Stimulated activated CD4-positive, alpha-beta T cell treated with anti-CD3 and anti-CD28 coated beads, Interleukin-2, amount 100 ng/mL, for 24 hours (primary cell): ENCODE measurements around the gene GRIA4.
"Not testable (repeated sequence)": the region's sequence is repeated elsewhere in the genome, so short reads cannot be mapped to it uniquely, and the experiment has no call there.

Source experiments
- DNase-seq, 2 donors: peaks; one replicate each; pipeline ENCODE4 v3.0.0-alpha.2; 2020

Gene GRIA4

DNA sequence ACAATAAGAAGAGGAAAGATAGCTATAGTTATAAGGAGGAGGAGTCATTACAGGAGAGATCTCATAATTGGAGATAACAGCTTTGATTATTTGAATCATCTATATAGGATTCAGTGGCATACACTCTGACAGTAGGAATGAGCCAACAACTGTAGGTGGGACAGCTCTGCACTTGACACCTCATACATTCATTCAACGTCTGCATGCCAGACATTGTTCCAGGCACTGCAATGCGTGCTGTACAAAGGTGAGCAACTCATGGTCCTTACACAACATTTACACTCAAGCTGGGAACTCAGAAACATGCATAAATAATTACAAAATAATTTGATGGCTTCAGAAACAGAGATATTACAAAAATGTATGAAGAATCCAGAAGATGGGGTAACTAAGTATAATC, 257.9 kb downstream of the GRIA4 start:
- no peak for DNase-seq

DNA sequence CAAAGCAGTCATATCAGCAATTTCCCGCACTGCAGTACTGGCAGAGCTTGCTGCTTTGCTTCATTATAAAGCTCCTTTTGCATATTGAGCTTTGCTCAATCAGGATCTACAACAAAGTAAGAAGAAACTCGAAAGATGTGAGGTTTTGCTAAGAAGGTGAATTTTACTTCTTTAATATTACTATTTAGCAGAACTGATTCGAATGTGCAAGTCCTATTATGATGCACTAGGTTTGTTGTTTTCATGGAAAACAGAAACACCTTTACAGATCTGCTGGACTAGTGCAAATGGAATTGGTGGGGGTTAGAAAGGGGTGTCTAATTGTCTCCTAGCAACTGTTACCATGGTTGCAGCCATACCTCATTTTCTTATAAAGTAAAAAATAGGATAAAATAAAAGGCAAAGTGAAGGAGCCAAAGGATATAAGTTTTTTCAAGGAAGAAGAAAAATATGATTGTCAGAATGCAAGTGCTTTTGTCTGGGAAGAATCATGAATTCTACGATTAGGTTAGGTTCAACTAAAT, 259.0 kb downstream of the GRIA4 start:
- no peak for DNase-seq

DNA sequence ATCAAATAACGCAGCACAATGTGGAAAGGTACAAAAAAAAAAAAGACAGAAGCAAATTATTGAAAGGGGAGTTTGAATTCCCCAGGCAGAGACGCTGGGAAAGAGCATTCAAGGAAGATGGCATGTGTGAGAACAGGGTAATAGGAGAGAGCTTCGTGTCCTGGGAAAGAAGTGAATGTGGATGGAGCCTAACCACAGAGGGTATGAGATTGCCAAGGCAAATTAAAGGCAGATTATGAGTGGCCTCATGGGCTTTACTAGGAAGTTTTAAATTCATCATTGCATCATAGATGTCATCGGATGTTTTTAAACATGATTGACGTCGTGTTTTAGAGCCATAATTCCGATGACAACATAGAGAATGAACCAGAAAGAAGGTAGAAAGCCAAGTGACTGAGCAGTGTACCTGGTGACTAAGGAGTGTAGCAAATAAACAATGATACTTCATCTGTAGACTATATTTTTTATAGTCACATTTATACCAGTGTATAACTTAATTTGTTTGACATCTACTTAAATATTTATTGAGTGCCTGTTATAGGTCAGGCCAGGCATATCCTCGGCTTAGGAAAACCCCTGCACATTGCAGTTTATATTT, 260.7 kb downstream of the GRIA4 start:
- DNase-seq, result no peak

DNA sequence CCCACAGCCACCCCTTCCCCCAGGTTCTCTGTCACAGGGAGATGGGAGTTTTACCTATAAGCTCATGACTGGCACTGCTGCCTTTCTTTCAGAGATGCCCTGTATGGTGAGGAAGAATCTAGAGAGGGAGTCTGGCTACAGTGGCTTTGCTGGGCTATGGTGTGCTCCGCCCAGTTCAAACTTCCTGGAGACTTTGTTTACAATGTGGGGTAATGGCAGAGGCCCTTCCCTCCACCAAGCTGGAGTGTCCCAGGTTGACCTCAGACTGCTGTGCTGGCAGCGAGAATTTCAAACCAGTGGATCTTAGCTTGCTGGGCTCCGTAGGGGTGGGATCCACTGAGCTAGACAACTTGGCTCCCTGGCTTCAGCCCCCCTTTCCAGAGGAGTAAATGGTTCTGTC, 268.6 kb downstream of the GRIA4 start:
- no peak for DNase-seq

DNA sequence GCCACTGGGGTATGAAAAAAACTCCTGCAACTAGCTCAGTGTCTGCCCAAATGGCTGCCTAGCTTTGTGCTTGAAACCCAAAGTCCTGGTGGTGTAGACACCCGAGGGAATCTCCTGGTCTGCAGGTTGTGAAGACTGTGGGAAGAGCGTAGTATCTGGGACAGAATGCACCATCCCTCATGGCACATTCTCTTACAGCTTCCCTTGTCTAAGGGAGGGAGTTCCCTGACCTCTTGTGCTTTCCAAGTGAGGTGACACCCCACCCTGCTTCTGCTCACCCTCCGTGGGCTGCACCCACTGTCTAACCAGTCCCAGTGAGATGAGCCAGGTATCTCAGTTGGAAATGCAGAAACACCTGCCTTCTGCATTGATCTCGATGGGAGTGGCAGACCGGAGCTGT, 269.1 kb downstream of the GRIA4 start:
- DNase-seq, result not testable (repeated sequence)

DNA sequence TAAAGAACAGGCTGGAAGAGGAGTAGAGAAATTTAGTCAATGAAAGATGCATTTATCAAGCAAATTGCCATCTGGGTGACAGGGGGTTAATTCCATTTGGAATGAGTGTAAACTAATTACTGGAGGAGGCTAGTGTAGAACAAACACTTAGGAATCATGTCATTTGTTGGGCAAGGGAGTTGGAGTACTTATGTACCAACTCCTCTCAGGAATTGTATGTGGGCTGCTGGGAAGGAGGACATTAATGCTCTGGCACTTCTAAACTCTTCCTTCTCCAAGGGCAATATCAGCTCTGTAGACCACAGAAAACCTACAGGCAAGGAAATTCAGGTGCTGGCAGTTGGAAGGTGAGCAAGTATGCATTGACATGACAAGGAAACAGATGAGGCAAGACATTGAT, 271.2 kb downstream of the GRIA4 start:
- no peak for DNase-seq

DNA sequence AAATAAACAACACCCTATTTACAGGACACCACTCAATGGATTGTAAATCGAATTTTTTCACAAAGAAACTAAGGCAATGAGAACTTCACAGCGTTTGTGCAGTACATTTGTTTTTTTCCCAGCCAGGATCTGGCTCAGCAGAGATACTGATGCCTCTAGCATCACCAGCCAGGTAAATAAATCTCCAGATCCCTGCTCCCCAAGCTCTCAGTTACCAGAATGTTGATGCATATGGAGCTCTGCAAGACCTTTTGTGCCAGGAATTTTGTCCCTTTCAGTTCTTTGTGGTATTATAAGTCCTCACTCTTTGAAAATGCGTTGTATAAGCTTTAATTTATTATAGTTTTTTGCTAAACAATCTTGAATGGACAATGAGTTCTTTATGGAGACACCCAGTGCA, 274.6 kb downstream of the GRIA4 start:
- DNase-seq, result no peak

DNA sequence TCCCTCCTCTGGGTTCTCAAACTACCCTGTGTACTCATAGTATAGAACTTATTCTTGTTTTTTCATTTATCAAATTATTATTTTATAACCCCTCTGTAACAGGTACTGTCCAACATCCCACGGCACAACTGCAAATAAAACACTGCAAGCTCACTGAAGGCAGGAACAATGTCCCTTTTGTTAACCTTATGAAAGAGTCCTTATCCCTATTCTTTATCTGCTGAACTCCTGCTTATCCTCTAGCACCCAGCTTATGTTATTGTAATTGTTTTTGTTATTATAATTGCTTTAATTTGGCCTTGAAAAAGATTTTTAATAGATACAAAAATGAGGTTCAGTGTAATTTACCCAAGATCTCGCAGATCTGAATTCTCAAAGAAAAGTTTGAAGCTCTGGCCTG, 281.8 kb downstream of the GRIA4 start:
- DNase-seq, result no peak

DNA sequence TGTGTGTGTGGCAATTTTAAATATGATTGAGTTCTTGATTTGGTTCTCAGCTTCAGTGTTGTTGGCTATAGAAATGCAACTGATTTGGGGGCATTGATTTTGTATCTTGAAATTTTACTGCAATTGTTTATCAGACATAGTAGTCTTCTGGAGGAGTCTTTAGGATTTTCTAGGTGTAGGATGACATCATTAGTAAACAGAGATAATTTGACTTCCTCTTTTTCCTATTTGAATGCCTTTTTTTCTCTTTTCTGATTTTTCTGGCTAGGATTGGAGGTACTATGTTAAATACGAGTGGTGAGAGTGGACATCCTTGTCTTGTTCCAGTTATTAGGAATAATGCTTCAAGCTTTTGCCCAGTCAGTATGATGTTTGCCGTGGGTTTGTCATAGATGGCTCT, 287.3 kb downstream of the GRIA4 start:
- no peak for DNase-seq

DNA sequence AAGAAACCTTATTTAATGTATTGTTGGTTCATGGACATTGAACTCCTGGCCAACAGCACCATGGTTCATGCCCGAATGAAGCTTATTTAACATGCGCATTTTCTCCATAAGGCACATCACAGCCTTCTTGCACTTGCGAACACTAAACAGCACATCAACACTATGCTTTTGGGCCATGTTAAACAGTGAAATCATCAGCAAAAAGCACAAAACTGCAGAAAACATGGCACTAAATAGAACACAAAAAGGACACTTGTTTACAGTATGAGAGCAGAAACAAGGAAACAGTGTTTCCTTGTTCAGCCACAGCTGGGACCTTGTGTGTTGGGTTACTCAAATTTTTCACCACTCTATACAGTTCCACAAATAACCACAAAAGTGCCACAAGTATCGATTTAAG, 289.9 kb downstream of the GRIA4 start:
- no peak for DNase-seq

DNA sequence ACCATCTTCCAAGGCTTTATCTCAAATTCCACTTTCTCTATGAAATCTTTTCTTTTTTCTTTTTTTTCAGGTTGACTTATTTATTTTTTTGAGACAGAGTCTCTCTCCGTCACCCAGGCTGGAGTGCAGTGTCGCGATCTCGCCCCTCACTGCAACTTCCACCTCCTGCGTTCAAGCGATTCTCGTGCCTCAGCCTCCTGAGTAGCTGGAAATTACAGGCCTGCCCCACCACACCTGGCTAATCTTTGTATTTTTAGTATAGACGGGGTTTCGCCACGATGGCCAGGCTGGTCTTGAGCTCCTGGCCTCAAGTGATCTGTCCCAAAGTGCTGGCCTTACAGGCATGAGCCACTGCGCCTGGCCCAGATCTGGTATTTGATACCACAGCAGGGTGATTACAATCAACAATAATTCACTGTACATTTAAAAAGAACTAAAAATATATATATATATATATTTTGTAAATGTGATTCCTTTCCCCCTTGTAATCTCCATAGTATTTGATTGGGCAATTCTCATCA, 290.7 kb downstream of the GRIA4 start:
- DNase-seq, result no peak

DNA sequence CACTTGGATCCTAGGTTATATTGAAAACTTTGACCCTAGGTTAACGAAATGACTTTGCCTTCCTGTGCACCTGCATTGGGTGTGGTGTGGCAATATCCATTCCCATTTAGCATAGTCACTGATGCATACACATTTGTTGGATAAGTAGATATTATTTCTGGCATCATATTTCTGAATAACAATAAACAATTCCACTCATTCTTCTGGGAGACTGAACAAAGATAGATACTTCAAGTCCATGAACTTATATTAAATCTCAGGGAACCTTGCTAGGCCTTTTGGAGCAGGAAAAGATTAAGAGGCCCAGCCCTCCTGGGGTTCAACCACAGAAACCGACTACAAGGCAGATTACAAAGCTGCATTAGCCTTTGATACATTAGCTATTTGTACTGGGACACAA, 293.2 kb downstream of the GRIA4 start:
- DNase-seq, result no peak

DNA sequence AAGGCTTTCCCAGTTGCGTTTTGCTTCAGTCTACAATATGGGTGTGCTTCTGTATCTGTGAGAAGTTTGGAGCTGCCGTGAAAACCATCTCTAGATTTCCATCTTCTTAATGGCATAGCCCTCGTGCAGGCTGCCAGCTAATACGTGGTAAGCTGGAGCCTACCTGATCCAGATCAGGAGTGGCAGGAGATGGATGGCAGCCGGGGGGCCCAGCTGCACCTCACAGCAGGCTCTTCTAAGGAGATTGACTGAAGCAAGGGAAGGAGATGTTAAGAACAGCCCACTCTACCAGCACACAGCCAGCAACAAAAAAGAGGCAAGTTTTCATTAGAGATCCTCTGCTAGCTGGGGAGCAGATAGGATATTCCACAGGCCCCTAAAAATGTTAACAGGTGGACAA, 296.6 kb downstream of the GRIA4 start:
- no peak for DNase-seq

DNA sequence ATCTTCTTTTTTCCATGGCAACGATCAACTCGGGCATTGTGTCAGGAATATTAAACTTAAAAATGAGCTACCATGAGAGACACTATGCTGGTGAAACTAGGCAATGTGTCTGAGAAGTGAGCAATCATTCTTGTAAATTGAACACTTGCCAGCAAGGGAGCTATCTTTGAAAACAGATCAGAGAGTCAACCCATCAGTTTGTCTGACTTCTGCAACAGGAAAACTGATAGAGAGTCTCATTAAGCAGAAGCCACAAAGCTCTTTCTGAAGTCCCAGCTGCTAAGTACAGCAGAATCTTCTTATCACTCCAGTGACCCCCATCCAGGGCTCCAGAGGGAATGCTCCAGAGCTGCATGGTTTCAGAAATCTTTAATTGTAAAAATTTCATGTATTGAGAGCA, 297.4 kb downstream of the GRIA4 start:
- no peak for DNase-seq

DNA sequence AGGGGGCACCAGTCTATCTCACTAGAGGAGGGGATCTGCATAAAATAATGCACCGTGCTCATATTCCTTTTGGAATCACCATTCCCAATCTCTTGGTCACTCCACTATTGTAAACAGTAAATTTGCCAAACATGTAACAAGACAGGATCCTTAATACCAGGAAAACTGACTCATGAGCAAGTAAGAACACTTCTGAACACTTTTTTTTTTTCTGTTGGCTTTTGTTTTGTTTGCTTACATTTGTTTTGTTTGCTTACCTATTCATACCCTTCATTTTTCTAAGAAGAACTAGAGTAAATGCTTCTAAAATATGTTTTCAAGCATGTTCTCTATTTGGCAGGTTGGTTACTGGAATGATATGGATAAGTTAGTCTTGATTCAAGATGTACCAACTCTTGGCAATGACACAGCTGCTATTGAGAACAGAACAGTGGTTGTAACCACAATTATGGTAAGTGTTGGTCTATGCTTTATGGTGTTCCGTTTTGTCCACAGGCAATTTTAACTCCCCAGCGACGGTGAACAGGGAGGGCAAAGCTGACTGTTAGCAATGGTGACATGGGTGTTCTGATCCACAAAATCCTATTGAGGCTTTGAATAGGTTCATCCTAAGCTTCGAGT, 300.3 kb downstream of the GRIA4 start:
- no peak for DNase-seq

DNA sequence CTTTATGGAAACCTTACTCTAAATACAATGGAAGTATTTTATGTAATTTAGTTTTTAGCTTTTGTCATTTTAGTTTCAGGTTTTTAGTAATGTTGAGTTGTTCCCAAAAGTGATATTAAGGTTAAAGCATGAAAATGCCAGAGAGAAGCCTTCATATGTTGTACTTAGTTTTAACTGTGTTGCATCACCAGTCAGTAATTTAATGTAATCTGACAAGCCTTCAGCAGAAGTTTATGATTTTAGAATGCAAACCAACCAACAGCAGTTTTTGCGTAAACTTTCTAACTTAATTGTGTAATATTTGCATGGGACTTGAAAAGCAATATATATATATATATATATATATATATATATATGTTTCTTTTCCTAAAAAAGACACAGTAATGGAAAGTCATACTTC, 301.6 kb downstream of the GRIA4 start:
- no peak for DNase-seq

DNA sequence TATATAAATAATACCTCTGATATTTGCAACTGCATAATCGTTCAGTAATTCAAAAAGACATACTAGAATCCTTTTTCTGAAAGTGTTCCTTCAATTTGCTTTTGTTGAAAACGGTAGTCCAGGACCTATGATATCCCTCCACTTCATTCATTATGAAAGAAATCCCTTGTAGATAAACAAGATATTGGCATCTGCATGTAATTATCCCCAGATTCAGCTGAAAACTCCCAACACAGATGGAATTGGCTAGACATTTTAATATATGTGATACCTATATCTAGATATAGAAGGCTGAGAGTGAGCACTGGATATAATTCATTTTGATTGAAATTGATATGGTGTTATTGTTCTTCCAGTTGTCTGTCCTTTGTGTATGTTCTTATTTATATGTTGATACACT, 302.8 kb downstream of the GRIA4 start:
- no peak for DNase-seq

DNA sequence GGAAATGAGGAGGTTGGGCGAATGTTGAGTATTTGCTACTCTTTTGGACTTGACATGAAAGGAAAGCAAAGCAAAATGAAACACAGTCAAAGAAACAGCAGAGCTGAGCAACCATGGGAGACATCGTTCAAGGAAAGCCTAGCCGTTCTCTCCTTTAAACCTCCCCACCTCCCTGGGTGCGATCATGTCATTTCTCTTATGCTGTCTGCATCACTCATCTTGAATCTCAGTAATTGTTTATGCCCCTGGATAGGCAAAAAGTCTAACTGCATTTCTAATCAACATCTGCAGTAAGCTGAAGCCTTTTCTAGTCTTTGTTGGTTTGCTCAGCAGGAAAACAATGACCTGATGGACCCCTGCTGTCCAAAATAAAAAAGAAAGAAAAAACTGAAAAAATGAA, 305.1 kb downstream of the GRIA4 start:
- no peak for DNase-seq

DNA sequence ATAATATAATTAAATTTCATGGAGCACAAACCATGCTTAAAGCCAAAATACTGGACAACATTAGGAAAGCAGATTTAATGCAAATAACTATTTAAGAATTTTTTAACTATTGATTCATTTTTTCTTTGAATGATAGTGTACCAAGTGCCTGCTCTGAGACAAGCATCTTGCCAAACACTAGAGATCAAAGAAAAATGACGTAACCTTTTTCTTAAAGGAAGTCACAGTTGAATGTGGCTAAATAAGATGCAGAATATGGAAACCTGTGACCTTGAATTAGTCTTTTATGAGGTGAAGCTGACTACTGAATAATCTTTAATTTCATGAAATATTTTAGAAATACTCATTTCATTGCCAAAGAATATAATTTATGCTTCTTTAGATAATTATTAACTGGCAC, 308.2 kb downstream of the GRIA4 start:
- DNase-seq, result no peak

DNA sequence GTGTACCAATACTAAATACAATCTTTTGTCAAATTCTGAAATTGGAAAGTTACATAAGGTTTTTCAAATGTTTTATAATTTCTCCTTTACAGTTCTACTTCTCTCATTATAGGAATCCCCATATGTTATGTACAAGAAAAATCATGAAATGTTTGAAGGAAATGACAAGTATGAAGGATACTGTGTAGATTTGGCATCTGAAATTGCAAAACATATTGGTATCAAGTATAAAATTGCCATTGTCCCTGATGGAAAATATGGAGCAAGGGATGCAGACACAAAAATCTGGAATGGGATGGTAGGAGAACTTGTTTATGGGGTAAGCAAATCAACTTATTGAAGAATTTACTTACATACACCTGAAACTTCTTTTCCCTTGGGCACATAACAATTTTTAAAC, 308.7 kb downstream of the GRIA4 start:
- no peak for DNase-seq

DNA sequence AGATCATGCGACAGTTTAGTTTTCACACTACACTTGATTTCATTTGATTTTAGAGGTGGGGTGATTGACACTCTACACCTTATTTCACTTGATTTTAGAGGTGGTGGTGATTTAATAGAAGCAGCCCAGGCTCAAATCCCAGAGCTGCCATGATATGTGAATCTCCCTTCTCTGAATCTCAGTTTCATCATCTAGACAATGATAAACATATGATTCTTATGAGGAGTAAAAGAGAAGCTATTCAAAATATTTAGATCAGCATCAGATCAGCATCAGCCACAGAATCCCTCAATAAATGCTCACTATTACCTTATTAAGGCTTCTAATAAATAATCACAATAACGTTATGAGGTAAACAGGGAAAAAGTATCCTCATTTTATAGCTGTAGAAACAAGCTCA, 313.4 kb downstream of the GRIA4 start:
- no peak for DNase-seq

DNA sequence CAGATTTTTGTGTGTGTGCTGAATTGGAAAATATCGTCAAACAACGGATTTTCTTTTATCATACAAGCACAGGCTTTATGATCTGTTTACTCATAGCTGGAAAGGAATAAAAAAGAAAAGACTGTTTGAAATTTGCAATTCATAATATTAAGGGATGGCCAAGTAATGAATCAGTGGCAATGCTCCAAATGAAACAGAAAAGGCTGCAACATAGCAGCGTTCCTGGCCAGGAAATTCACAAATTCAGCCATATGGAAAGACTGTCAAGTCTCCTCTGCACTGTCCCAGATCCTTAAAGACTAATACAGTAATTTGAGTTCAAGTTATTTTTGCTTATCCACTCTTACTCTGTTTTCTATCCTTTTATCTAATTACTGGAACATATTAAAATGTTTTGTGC, 313.9 kb downstream of the GRIA4 start:
- DNase-seq, result no peak

DNA sequence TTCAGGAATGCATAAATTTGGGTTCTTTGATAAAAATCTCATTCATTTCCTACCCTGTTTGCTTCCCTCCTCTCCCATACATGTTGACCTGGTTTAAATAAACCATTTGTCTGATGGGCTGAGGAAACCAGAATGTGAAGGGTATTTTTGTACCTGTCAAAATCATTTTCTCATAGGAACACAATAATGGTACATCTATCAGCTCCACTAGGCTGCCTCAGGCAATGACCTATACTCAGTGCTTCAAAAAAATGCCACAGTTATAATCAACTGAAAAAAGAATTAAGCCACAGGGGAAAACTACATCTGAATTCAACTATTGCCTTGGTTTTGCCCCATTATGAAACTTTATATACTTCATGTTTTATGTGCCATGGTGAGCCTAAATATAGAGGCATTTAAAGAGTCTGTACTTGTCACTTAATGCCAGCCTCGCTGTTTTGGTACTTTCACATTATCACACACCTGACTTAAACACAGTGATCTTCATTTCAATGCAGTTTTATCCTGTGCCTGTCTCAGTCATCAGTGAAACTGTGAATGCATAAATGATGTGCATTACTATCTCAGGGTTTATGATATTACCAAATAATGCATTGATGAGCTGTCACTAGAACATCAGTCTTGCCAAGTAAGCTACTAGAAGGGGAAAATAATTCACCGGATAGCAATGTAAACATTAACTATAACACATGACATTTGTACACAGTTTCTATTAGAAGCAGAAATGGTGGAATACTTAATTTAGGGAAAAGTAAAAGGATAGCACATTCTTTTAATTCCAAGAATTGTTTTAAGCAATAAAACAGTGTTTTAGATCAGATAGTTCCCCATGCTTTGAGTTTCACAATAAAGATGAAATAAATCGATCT, 319.4 kb downstream of the GRIA4 start:
- DNase-seq, result no peak

DNA sequence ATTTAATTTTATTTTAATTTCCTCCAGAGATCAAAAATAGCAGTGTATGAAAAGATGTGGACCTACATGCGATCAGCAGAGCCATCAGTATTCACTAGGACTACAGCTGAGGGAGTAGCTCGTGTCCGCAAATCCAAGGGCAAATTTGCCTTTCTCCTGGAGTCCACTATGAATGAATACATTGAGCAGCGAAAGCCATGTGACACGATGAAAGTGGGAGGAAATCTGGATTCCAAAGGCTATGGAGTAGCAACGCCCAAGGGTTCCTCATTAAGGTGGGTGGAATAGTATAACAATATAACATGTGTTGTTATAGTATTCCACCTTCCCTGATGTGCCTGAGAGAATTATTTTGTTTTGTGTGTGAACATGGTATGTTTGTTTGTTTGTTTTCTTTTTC, 323.8 kb downstream of the GRIA4 start:
- no peak for DNase-seq
